ENCODE data around the gene TRPC6.
A peak's percentile ranks its signal among the peaks of the same experiment; 100 is the strongest.

DNA sequence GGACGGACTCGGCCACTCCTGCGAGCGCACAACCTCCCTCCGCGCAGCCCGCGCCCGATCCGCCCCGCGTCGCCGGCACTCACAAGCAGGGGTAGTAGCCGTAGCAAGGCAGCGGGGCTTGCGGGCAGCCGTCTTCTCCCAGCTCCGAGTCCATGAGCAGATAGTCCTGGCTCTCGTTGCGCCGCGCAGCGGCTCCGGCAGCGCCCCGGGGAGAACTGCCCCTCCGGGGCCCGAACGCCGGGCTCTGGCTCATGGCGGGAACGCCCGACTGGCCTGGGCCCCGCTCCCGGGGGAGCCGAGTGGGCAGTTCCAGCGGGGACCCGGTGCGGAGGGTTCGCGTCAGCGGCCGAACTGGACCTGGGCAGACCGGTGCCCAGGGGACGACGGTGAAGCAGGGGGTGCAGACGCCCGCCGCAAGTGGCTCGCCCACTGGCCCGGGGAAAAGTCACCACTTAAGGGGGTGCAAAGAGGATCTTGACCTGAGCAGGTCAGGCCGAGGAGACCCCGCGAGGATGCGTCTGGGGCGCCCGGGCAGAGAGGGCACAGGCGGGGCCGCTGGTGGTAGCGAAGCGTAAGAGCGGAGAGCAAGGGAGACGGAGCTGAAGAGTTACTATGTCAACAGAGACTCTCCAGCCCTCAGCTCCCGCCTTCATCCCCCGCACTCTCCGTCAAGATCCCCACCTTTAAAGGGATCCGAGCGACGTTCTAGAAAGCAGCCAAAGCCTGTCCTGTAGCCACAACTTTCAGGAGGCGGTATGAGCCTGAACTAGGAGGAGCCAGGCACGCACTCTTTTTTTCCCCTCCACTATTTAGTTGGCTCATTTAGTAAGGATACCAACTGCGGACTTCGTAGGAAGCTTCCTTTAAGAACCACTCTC, at the start of gene TRPC6:
- TF ChIP-seq CTCF (IDR thresholded peaks at IDR 0.05) (no peak), POLR2AphosphoS5 (IDR thresholded peaks at IDR 0.05) (peak; percentile 30), POLR2A (IDR thresholded peaks at IDR 0.05) (no peak)

All from prostate gland (tissue), 2 donors.